ENCODE results near the gene RNF224.

The RNF224 gene

DNA sequence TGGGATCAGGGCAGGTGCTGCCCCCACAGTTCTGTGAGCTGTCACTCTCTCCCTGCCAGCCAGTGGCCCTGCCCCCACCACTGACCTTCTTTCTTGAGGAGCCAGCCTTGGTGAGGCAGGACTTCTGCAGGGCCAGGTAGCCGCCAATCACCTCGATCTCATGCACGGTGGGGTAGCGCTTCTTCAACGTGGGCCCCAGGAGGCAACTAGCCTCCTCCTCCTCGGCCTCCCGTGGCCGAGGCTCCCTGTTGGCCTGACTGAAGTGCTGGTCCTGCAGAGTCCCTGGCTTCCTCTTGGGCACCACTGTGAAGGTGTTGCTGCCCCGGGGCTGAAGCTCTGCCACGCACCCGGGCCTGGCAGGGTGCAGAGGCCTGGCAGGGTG lies 28.4 kb upstream of the RNF224 start:
- TF ChIP-seq POLR2A (IDR thresholded peaks at IDR 0.05; ENCODE audit: extremely low read depth, insufficient read length) (no peak), MYC (IDR thresholded peaks at IDR 0.05; ENCODE audit: low read depth, low read length) (no peak)
- TF ChIP-seq, protein P1, sequence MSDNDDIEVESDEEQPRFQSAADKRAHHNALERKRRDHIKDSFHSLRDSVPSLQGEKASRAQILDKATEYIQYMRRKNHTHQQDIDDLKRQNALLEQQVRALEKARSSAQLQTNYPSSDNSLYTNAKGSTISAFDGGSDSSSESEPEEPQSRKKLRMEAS (IDR thresholded peaks at IDR 0.05; ENCODE audit: low read depth, low read length): no peak
- TF ChIP-seq, protein P2, sequence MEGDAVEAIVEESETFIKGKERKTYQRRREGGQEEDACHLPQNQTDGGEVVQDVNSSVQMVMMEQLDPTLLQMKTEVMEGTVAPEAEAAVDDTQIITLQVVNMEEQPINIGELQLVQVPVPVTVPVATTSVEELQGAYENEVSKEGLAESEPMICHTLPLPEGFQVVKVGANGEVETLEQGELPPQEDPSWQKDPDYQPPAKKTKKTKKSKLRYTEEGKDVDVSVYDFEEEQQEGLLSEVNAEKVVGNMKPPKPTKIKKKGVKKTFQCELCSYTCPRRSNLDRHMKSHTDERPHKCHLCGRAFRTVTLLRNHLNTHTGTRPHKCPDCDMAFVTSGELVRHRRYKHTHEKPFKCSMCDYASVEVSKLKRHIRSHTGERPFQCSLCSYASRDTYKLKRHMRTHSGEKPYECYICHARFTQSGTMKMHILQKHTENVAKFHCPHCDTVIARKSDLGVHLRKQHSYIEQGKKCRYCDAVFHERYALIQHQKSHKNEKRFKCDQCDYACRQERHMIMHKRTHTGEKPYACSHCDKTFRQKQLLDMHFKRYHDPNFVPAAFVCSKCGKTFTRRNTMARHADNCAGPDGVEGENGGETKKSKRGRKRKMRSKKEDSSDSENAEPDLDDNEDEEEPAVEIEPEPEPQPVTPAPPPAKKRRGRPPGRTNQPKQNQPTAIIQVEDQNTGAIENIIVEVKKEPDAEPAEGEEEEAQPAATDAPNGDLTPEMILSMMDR (IDR thresholded peaks at IDR 0.05; ENCODE audit: low read depth, low read length): no peak
- no peak overlapping the region for H3K4me3 ChIP-seq (ENCODE audit: low read depth, low read length)
- no peak for DNase-seq (ENCODE audit: low read depth)

DNA sequence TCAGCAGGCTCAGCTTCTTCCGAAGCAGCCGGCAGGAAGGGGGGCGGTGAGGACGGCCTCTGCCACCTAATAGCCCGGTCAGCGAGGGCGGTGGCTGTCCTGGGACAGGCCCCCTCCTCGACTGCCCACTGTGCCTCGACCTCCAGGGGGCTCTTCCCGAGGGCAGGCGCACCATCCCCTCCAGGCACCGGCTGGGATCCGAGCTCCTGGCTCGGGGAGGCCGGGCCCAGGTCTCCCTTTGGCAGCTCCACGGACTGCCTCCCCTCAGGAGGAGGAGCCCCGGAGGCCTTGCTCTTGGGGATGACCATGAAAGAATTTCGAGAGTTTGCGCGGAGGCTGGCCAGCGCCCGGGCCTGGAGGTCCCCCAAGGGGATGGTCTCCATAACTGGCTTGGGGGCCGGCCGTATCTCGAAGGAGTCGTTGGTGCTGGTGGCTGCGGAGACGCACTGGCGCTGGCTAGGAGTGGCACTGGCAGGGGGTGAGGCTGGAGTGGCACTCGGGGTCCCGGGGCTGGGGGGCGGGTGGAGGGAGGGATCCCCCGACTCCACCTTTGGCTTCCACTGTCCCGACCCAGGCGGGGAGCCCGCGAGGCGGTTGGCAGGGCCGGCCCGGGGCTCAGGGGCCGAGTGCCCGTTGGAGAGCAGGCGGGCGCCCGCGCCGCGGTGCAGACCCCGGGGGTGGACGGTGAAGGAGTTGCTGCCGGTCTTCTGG lies 27.7 kb upstream of the RNF224 start:
- no peak for DNase-seq (ENCODE audit: low read depth)
- TF ChIP-seq MYC (IDR thresholded peaks at IDR 0.05; ENCODE audit: low read depth, low read length): no peak
- TF ChIP-seq, protein P2 (IDR thresholded peaks at IDR 0.05; ENCODE audit: low read depth, low read length): no peak
- TF ChIP-seq, protein P1 (IDR thresholded peaks at IDR 0.05; ENCODE audit: low read depth, low read length): no peak
- TF ChIP-seq POLR2A (IDR thresholded peaks at IDR 0.05; ENCODE audit: extremely low read depth, insufficient read length): no peak
- H3K4me3 ChIP-seq (ENCODE audit: low read depth, low read length): no peak overlapping the region

DNA sequence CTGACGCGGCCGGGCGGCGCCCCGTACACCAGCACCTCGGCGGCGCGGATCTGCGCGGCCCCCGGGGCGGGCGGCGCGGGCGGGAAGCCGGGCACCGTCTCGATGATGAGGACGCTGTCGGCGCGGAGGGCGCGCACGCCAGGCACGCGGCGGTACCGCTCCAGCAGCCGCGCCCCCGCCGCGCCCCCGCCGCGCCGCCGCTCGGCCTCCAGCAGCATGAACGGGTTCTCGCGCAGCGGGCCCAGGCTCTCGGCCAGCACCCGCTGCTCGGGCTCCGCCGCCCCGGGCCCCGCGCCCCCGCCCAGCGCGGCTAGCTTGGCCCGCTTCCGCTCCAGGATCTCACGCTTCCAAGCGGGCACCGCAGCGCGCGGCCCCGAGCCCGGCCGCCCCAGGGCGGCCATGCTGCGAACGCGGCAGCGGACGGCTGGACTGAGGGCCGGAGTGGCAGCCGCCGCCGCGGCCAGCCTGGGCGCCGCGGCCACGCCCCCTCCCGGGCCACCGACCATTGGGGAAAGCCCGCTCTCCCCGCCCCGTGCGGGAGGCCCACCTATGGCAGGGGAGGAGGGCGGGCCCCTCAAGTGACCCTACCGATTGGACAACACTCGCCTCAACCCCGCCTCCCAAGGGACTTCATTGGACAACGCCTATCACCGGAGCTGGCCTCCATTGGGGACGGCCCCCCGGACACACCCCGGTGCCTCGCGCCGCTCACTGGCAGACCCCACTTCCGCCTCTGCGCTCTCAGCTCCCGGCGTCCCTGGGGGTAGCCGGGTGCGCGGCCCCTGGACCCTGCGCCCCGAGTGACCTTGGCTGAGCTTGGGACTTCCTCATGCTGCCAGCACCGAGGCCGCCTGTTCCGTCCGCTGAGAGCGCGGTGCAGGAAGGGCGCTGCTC lies 26.7 kb upstream of the RNF224 start, which contains the start of gene TPRN:
Gene TPRN, minus strand, starts transcription at position 431 of the 894 bp plus-strand sequence. Its CDS starts 30 bp downstream, at position 401.
- TF ChIP-seq, protein P2 (IDR thresholded peaks at IDR 0.05; ENCODE audit: low read depth, low read length): no peak
- peak; percentile 68; the same call in 1 of the 2 replicates for TF ChIP-seq MYC (IDR thresholded peaks at IDR 0.05; ENCODE audit: low read depth, low read length)
- peak; percentile 80 for TF ChIP-seq POLR2A (IDR thresholded peaks at IDR 0.05; ENCODE audit: extremely low read depth, insufficient read length)
- TF ChIP-seq, protein P1 (IDR thresholded peaks at IDR 0.05; ENCODE audit: low read depth, low read length): peak; percentile 41
- H3K4me3 ChIP-seq (ENCODE audit: low read depth, low read length): peak within 1 kb of the TSS; percentile 57
- peak; percentile 100 for DNase-seq (ENCODE audit: low read depth)

DNA sequence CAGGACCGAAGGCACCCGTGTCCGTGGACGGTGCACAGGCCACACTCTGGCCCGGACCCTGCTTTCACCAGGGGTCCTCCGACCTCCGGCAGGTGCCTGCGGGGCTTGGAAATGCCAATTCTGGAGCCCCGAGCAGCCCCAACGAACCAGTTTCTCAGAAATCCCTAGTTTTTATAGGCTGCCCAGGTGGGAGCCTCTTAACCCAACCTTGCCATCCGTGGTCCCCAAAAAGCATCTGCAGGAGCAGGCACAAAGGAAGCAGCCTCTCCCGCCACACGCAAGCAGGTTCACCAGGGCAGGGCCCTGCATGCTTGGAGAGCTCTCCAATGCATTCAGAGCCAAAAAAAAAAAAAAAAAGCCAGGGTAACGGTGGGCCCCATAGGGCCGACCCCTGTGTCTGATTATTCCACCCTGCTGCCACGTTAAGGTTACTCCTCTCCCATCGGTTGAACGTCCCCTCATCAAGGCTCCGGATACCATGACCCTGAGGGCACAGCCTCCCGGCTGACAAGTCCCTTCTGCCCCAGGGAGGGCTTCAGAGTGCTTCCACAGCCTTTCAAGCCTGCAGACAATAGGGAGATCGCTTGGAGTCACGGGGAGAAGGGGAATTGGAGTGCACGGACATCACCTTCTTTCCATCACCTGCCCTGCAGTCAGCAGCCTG lies 26.0 kb upstream of the RNF224 start:
- peak overlapping the region; percentile 57 for H3K4me3 ChIP-seq (ENCODE audit: low read depth, low read length)
- no peak for DNase-seq (ENCODE audit: low read depth)
- no peak for TF ChIP-seq POLR2A (IDR thresholded peaks at IDR 0.05; ENCODE audit: extremely low read depth, insufficient read length)
- TF ChIP-seq, protein P2 (IDR thresholded peaks at IDR 0.05; ENCODE audit: low read depth, low read length): no peak
- TF ChIP-seq MYC (IDR thresholded peaks at IDR 0.05; ENCODE audit: low read depth, low read length): no peak
- TF ChIP-seq, protein P1 (IDR thresholded peaks at IDR 0.05; ENCODE audit: low read depth, low read length): no peak

DNA sequence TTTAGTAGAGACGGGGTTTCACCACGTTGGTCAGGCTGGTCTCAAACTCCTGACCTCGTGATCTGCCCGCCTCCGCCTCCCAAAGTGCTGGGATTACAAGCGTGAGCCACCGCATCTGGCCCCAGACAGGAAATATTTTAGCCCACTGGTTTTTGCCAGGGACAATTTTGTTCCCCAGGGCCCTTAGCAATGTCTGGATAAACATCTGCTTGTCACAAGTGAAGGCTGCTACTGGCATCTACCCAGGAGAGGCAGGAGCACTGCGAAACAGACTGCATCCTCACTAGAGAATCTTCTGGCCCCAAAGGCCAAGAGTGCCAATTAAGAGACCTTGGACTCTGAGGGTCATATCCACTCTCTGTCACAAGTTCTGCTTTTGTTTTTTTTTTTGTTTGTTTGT lies 24.3 kb upstream of the RNF224 start:
- no peak overlapping the region for H3K4me3 ChIP-seq (ENCODE audit: low read depth, low read length)
- TF ChIP-seq POLR2A (IDR thresholded peaks at IDR 0.05; ENCODE audit: extremely low read depth, insufficient read length) (no peak), MYC (IDR thresholded peaks at IDR 0.05; ENCODE audit: low read depth, low read length) (no peak)
- TF ChIP-seq, protein P2 (IDR thresholded peaks at IDR 0.05; ENCODE audit: low read depth, low read length): no peak
- TF ChIP-seq, protein P1 (IDR thresholded peaks at IDR 0.05; ENCODE audit: low read depth, low read length): no peak
- DNase-seq (ENCODE audit: low read depth): no peak

Measured in NB4 (cell line).